Transverse colon (tissue), 4 donors: ENCODE data around the gene ENO2. TPM values are rescaled to one million over a fixed set of nuclear protein-coding genes. Genes with fewer than 3 reads are reported as not detected.
A peak's percentile ranks its signal among the peaks of the same experiment; 100 is the strongest.

Source experiments
- DNase-seq: peaks from one replicate; pipeline ENCODE4 v3.0.0-alpha.2; 2019
- H3K27ac ChIP-seq, 4 donors: fragments of 200-600 bp; sonication (generic); 2 replicates each; pipeline ENCODE4 v1.5.1; 2016 to 2018; ENCODE audit warnings: inconsistent platforms in 4 of 4
- H3K27me3 ChIP-seq: fragments of 200-600 bp; sonication (generic); 2 replicates; pipeline ENCODE4 v1.5.1; 2017; ENCODE audit warnings: inconsistent platforms
- H3K36me3 ChIP-seq, 4 donors: fragments of 200-600 bp; sonication (generic); 2 replicates each; pipeline ENCODE4 v1.5.1; 2017 to 2019; ENCODE audit warnings: inconsistent platforms in 4 of 4
- H3K4me1 ChIP-seq, 4 donors: fragments of 200-600 bp; sonication (generic); 2 replicates each; pipeline ENCODE4 v1.5.1; 2017 to 2020; ENCODE audit warnings: inconsistent platforms in 4 of 4
- H3K4me3 ChIP-seq, 4 donors: fragments of 200-600 bp; sonication (generic); 1 replicate in 1 of 4; 2 replicates in 3 of 4; pipeline versions ENCODE4 v1.5.1 to v1.6.1; 2017 to 2019; ENCODE audit warnings: inconsistent platforms in 4 of 4
- H3K9me3 ChIP-seq, 2 donors: fragments of 200-600 bp; sonication (generic); 2 replicates each; pipeline ENCODE4 v1.5.1; 2017 to 2019; ENCODE audit warnings: inconsistent platforms in 2 of 2
- EP300 ChIP-seq: sonication (generic); formaldehyde crosslinking; IDR thresholded peaks from one replicate; pipeline ENCODE4 v1.6.1; 2017; ENCODE audit warnings: antibody characterized with exemption, low read depth
- POLR2A ChIP-seq: fragments of 450-650 bp; IDR thresholded peaks from one replicate; pipeline ENCODE4 v1.6.1; 2016; ENCODE audit warnings: antibody characterized with exemption, mild to moderate bottlenecking, moderate library complexity
- POLR2AphosphoS5 ChIP-seq, 3 donors: sonication (generic); formaldehyde crosslinking; IDR thresholded peaks; one replicate each; pipeline ENCODE4 v1.6.1; 2016; ENCODE audit warnings: antibody characterized with exemption in 3 of 3
- WGBS, 2 donors: methylation state at CpG; one replicate each; pipeline ENCODE4 v1.1.5; 2018; ENCODE audit warnings: low coverage in 1 of 2; 5-methylcytosine and 5-hydroxymethylcytosine counted together
- in situ Hi-C, 4 donors: fragments of 200-750 bp; cut with MboI; loops; one replicate each; pipeline versions ENCODE4 v1.15.0 to v1.15.1; 2017; ENCODE audit warnings: low sequenced_read_pairs in 3 of 4, low pct_ligation_motif_present in 1 of 4, low pct_unique_long_range_greater_than_20kb in 1 of 4
- intact Hi-C: fragments of 100-400 bp; cut with DNase I; formaldehyde crosslinking; loops from one replicate; pipeline ENCODE4 v1.15.1; 2023; ENCODE audit warnings: low total_unique reads
- total RNA-seq, 4 donors: library from RNA; depleted of rRNA; stranded (reverse); fragments of >200 nt; gene quantifications; one replicate each; pipeline ENCODE4 v1.1.0, GENCODE V29; 2016
- TF ChIP-seq, protein P1 (sequence below), 5 experiments: fragments of 200-600 bp in 3 of 5; fragments of 450-650 bp in 2 of 5; sonication (generic) in 3 of 5; IDR thresholded peaks; 1 replicate in 2 of 5; 2 replicates in 3 of 5; pipeline ENCODE4 v1.5.1; 2016 to 2017; ENCODE audit warnings: antibody characterized with exemption in 5 of 5, inconsistent platforms in 3 of 5, mild to moderate bottlenecking in 2 of 5, moderate library complexity in 1 of 5

The ENO2 gene
- total RNA-seq, 4 donors from 2014 or later, result 7.2 to 14.1 (median 9.6) TPM

DNA sequence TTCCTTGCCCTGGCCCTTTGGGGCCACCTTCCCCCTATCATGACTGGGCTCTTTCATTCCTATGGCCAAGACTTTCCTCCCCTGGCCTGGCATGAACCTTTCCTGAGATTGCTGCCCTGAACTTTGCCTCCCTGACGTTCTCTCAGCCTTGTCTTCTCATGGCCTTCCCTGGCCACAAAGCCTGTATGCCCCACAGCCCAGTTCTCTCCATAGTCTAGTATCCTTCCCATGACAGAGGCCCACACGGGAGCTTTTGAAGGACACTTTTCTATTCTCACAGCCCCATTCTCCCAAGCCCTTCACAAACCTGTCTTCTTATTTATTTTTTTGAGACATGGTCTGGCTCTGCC, 24.8 kb downstream of the ENO2 start:
- DNase-seq, result no peak
- H3K36me3 ChIP-seq, result peaks cover 0 to 8% (median 0%) of the 10 kb centered on the region in 4 donors
- peaks cover 12 to 45% (median 32%) of the 10 kb centered on the region in 4 donors for H3K4me1 ChIP-seq
- intact Hi-C loops (loop anchor here (5.0 kb wide), 1 partner anchor 67 kb away; the partner anchor contains the start of gene SPSB2), in situ Hi-C loops (loop anchor here in 2 of 4 donors (25.0 kb wide), 1 partner anchor 173 kb away; the partner anchor contains the start of gene C1RL (in 2 of the 2))
- H3K9me3 ChIP-seq, result no peaks in the 10 kb centered on the region
- H3K27ac ChIP-seq, result peak overlapping the region; percentile 90 to 99 (median 96)
- peak in 1 of 3 donors; percentile 9 for TF ChIP-seq POLR2AphosphoS5 (IDR thresholded peaks at IDR 0.05)
- TF ChIP-seq EP300, result no peak
- TF ChIP-seq, protein P1, sequence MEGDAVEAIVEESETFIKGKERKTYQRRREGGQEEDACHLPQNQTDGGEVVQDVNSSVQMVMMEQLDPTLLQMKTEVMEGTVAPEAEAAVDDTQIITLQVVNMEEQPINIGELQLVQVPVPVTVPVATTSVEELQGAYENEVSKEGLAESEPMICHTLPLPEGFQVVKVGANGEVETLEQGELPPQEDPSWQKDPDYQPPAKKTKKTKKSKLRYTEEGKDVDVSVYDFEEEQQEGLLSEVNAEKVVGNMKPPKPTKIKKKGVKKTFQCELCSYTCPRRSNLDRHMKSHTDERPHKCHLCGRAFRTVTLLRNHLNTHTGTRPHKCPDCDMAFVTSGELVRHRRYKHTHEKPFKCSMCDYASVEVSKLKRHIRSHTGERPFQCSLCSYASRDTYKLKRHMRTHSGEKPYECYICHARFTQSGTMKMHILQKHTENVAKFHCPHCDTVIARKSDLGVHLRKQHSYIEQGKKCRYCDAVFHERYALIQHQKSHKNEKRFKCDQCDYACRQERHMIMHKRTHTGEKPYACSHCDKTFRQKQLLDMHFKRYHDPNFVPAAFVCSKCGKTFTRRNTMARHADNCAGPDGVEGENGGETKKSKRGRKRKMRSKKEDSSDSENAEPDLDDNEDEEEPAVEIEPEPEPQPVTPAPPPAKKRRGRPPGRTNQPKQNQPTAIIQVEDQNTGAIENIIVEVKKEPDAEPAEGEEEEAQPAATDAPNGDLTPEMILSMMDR (IDR thresholded peaks at IDR 0.05), result no peak
- no peak for TF ChIP-seq POLR2A
- H3K4me3 ChIP-seq, result no peak overlapping the region
- H3K27me3 ChIP-seq, result no peaks in the 10 kb centered on the region
- 67 to 83% methylated on average over 1 to 2 of the region's 2 CpGs for WGBS, 2 donors

DNA sequence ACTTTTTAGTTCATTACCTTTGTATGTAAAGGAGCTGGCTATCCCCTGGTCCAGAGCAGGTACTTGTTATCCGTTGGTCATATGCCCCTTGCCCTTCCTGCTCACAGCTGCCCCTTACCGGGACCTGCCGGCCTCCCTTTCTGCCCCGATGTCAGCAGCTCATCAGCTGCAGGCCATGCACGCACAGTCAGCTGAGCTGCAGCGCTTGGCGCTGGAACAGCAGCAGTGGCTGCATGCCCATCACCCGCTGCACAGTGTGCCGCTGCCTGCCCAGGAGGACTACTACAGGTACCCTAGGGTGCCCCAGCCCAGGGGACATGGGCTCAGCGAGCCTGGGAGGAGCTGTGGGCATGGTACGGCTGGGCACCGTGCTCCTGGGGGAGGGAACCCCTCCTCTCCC, 26.9 kb downstream of the ENO2 start:
- 90% methylated on average over 12 of the region's 12 CpGs; no CpG with 5 or more reads in 1 of the 2 donors for WGBS, 2 donors
- peak overlapping the region in 2 of 4 donors; percentile 13 to 99 for H3K27ac ChIP-seq
- TF ChIP-seq, protein P1 (IDR thresholded peaks at IDR 0.05), result no peak
- TF ChIP-seq POLR2AphosphoS5 (IDR thresholded peaks at IDR 0.05), result peak in 2 of 3 donors; percentile 5 to 27
- no peak for TF ChIP-seq POLR2A
- no peaks in the 10 kb centered on the region for H3K27me3 ChIP-seq
- DNase-seq, result no peak
- peaks cover 25 to 52% (median 44%) of the 10 kb centered on the region in 4 donors for H3K4me1 ChIP-seq
- no peaks in the 10 kb centered on the region for H3K9me3 ChIP-seq
- H3K36me3 ChIP-seq, result no peaks in the 10 kb centered on the region
- intact Hi-C loops (no loop called here), in situ Hi-C loops (loop anchor here in 3 of 4 donors (10.0 to 25.0 kb wide), 2 partner anchors 164 to 171 kb away; partner anchors contain the start of gene C1RL (in 3 of the 3))
- no peak overlapping the region for H3K4me3 ChIP-seq

DNA sequence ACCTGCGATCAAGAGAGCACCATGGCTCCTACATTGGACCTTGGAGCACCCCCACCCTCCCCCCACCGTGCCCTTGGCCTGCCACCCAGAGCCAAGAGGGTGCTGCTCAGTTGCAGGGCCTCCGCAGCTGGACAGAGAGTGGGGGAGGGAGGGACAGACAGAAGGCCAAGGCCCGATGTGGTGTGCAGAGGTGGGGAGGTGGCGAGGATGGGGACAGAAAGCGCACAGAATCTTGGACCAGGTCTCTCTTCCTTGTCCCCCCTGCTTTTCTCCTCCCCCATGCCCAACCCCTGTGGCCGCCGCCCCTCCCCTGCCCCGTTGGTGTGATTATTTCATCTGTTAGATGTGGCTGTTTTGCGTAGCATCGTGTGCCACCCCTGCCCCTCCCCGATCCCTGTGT, 27.4 kb downstream of the ENO2 start:
- Histone ChIP-seq H3K27ac (peak overlapping the region in 2 of 4 donors; percentile 93 to 99), H3K9me3 (no peaks in the 10 kb centered on the region), H3K27me3 (no peaks in the 10 kb centered on the region), H3K36me3 (no peaks in the 10 kb centered on the region), H3K4me3 (no peak overlapping the region), H3K4me1 (peaks cover 27 to 53% (median 43%) of the 10 kb centered on the region in 4 donors)
- intact Hi-C loops (no loop called here), in situ Hi-C loops (loop anchor here in 3 of 4 donors (10.0 to 25.0 kb wide), 2 partner anchors 163 to 171 kb away; partner anchors contain the start of gene C1RL (in 3 of the 3))
- no peak for TF ChIP-seq POLR2AphosphoS5 (IDR thresholded peaks at IDR 0.05)
- no peak for TF ChIP-seq POLR2A
- no peak for TF ChIP-seq EP300
- TF ChIP-seq, protein P1 (IDR thresholded peaks at IDR 0.05), result no peak
- WGBS, 2 donors, result 70 to 84% methylated on average over 2 to 12 of the region's 12 CpGs
- DNase-seq, result no peak

DNA sequence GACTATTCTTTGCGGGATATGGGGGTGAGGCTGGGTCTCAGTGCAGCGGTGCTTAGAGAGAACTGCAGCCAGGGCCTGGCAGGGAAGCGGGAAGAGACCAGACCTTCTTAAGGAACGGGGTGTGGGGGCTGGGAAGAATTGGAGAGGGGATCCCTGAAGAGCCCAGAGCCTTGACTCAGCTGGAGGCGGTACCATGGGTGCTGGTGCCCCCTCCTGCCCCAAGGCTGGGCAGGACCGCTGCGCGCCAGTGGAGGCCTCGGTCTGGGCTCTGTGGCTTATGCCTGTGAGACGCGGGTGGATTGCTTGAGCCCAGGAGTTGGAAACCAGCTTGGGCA, 27.9 kb downstream of the ENO2 start:
- Histone ChIP-seq H3K9me3 (no peaks in the 10 kb centered on the region), H3K27me3 (no peaks in the 10 kb centered on the region), H3K4me3 (no peak overlapping the region), H3K27ac (peak overlapping the region; percentile 93 to 99 (median 95)), H3K4me1 (peaks cover 30 to 53% (median 41%) of the 10 kb centered on the region in 4 donors), H3K36me3 (no peaks in the 10 kb centered on the region)
- DNase-seq, result no peak
- no peak for TF ChIP-seq EP300
- peak in 1 of 3 donors; percentile 9 for TF ChIP-seq POLR2AphosphoS5 (IDR thresholded peaks at IDR 0.05)
- 94 to 100% methylated on average over 1 to 11 of the region's 11 CpGs for WGBS, 2 donors
- intact Hi-C loops, result no loop called here
- in situ Hi-C loops, result loop anchor here in 3 of 4 donors (10.0 to 25.0 kb wide), 2 partner anchors 163 to 170 kb away; partner anchors contain the start of gene C1RL (in 3 of the 3)
